ENCODE measurements around the gene TSPAN18. TPM values are rescaled to one million over a fixed set of nuclear protein-coding genes. Genes with fewer than 3 reads are reported as not detected.

The TSPAN18 gene
- total RNA-seq, 1 donor from 2014 or later = 46.4 TPM

DNA sequence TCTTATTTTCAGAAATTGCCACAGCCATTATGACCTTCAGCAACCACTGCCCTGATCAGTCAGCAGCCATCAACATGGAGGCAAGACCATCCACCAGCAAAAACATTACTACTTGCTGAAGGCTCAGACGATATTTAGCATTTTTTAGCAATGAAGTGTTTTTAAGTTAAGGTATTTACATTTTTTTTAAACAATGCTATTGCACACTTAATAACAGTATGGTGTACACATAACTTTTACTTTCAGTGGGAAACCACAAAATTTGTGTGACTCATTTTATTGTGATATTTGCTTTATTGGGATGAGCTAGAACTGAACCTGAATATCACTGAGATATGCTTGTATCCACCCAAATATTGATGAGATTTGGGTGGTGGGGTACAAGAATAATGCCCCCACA lies 110.9 kb downstream of the TSPAN18 start:
- Histone ChIP-seq H3K9me3 (no peaks in the 10 kb centered on the region), H3K4me1 (peaks cover 2% of the 10 kb centered on the region), H3K27ac (no peak overlapping the region), H3K4me3 (no peak overlapping the region), H3K36me3 (no peaks in the 10 kb centered on the region), H3K27me3 (no peaks in the 10 kb centered on the region)
- intact Hi-C loops (cut with DNase I) = no loop called here
- no peak for DNase-seq
- TF ChIP-seq, protein P1, sequence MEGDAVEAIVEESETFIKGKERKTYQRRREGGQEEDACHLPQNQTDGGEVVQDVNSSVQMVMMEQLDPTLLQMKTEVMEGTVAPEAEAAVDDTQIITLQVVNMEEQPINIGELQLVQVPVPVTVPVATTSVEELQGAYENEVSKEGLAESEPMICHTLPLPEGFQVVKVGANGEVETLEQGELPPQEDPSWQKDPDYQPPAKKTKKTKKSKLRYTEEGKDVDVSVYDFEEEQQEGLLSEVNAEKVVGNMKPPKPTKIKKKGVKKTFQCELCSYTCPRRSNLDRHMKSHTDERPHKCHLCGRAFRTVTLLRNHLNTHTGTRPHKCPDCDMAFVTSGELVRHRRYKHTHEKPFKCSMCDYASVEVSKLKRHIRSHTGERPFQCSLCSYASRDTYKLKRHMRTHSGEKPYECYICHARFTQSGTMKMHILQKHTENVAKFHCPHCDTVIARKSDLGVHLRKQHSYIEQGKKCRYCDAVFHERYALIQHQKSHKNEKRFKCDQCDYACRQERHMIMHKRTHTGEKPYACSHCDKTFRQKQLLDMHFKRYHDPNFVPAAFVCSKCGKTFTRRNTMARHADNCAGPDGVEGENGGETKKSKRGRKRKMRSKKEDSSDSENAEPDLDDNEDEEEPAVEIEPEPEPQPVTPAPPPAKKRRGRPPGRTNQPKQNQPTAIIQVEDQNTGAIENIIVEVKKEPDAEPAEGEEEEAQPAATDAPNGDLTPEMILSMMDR (IDR thresholded peaks at IDR 0.05) = no peak
- ATAC-seq = no peak

DNA sequence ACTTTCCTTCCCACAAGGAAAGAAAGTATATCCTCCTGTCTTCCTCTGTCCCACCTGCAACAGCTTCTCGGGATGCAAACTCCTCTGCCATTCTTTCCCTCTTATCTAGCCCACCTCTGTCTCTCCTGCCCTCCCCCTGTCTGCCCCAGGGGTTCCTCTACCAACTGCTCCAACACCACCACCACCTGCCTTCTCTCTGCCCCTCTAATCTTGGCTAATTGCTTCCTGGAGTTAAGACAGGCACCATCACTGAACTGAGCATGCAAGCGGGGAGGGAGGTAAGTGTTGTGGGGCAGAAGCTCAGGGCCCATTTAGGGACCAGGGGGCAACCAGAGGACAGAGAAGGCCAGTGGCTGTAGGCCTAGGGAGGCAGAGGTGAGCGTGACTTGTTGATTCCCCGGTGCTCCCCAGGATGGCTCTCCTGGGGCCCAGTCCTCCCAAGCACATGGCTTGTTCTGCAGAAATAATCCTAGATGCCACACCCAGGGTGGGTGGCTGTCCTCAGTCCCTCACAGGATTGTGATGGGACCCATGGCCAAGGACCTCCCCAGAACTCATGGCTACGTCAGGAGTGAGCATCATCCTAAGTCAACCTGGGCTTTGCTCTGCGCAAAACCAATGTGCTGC lies 112.8 kb downstream of the TSPAN18 start:
- intact Hi-C loops (cut with DNase I) = no loop called here
- TF ChIP-seq, protein P1 (IDR thresholded peaks at IDR 0.05) = no peak
- H3K4me1 ChIP-seq = no peaks in the 10 kb centered on the region
- no peaks in the 10 kb centered on the region for H3K9me3 ChIP-seq
- H3K36me3 ChIP-seq = no peaks in the 10 kb centered on the region
- DNase-seq = no peak
- H3K27me3 ChIP-seq = no peaks in the 10 kb centered on the region
- H3K27ac ChIP-seq = no peak overlapping the region
- ATAC-seq = no peak
- no peak overlapping the region for H3K4me3 ChIP-seq

GRCh38 chr11:44840085-44840478 lies 113.3 kb downstream of the TSPAN18 start:
- H3K27me3 ChIP-seq = no peaks in the 10 kb centered on the region
- H3K36me3 ChIP-seq = no peaks in the 10 kb centered on the region
- H3K4me3 ChIP-seq = no peak overlapping the region
- TF ChIP-seq, protein P1 (IDR thresholded peaks at IDR 0.05) = no peak
- H3K4me1 ChIP-seq = no peaks in the 10 kb centered on the region
- intact Hi-C loops (cut with DNase I) = no loop called here
- DNase-seq (no peak), ATAC-seq (no peak)
- H3K9me3 ChIP-seq = no peaks in the 10 kb centered on the region
- H3K27ac ChIP-seq = no peak overlapping the region

DNA sequence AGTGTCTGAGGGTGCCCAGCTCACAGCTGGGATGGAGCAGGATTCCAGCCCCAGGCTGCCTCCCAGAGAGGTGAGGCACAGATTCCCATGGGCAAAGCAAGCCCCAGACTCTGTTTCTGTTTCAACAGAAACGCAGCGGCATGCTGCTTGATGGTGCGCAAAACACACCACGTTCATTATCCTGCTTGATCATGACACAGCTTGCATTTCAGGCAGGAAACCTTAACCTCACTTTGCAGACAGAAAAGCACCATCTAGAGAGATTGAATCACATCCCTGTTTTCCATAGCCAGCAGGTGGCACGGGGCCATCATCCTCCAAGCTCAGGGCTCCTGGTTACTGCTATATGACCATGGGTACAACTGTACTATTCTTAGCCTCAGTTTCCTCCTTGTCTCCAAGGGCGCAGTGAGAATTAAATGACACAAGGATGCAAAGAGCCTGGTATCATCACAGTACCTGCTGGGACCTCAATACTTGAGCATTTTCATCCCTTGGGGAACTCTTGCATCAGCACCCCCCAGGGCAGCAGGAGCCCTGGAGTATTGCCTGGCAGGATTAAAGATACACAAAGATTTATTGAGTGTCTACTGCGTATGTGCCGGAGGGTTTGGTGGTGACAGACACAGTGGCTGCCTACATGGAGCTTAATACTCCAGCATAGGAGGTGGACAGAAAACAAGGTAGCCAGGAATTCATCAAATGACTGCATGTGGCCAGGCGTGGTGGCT lies 113.9 kb downstream of the TSPAN18 start:
- Histone ChIP-seq H3K4me1 (no peaks in the 10 kb centered on the region), H3K27me3 (no peaks in the 10 kb centered on the region), H3K36me3 (no peaks in the 10 kb centered on the region), H3K4me3 (no peak overlapping the region), H3K27ac (no peak overlapping the region), H3K9me3 (no peaks in the 10 kb centered on the region)
- DNase-seq = no peak
- TF ChIP-seq, protein P1 (IDR thresholded peaks at IDR 0.05) = no peak
- intact Hi-C loops (cut with DNase I) = no loop called here
- ATAC-seq = no peak

GRCh38 chr11:44842220-44842619 lies 115.5 kb downstream of the TSPAN18 start:
- TF ChIP-seq, protein P1 (IDR thresholded peaks at IDR 0.05) = no peak
- ATAC-seq (no peak), DNase-seq (no peak)
- intact Hi-C loops (cut with DNase I) = no loop called here
- no peaks in the 10 kb centered on the region for H3K36me3 ChIP-seq
- no peak overlapping the region for H3K4me3 ChIP-seq
- no peak overlapping the region for H3K27ac ChIP-seq
- no peaks in the 10 kb centered on the region for H3K9me3 ChIP-seq
- H3K27me3 ChIP-seq = no peaks in the 10 kb centered on the region
- H3K4me1 ChIP-seq = no peaks in the 10 kb centered on the region
